ENCODE data around the gene ANKS1B.
"Not testable (repeated sequence)": the region's sequence is repeated elsewhere in the genome, so short reads cannot be mapped to it uniquely, and the experiment has no call there.

The ANKS1B gene

DNA sequence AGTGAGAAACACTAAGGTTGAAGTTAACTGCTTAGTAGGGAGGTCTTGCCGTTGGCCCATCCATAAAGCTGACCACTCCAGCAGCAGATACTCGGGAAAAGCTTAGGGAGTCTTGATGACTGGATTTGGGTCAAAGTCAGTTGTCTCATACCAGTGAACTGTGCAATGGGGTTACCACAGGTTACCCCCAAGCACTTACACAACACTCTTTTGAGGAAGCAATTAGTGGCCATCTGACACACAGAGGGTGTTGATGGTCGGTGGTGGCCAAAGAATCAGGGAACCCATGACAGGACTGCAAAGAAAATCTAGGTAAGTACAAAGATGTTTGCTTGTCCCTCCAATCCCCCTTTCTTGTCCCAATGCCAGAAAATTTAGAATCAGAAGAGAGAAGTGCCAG lies 929.4 kb downstream of the ANKS1B start:
- DNase-seq (ENCODE audit: low read depth): no peak

DNA sequence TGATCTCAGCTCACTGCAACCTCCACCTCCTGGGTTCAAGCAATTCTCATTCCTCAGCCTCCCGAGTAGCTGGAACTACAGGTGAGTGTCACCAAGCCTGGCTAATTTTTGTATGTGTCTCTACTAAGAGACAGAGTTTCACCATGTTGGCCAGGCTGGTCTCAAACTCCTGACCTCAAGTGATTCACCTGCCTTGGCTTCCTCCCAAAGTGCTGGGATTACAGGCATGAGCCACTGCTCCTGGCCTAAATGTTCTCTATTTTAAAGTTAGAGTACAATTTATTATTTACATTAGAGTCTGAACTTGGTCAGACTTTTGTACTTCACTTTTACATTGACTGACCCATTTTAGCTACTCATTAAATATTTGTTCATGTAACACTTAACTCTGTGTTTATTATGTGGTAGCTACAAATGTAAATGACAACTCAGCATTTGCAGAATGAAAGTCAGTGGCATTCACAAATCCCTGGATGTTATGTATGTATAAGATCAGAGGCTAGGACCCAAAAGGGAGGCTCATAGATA lies 930.1 kb downstream of the ANKS1B start:
- no peak for DNase-seq (ENCODE audit: low read depth)

DNA sequence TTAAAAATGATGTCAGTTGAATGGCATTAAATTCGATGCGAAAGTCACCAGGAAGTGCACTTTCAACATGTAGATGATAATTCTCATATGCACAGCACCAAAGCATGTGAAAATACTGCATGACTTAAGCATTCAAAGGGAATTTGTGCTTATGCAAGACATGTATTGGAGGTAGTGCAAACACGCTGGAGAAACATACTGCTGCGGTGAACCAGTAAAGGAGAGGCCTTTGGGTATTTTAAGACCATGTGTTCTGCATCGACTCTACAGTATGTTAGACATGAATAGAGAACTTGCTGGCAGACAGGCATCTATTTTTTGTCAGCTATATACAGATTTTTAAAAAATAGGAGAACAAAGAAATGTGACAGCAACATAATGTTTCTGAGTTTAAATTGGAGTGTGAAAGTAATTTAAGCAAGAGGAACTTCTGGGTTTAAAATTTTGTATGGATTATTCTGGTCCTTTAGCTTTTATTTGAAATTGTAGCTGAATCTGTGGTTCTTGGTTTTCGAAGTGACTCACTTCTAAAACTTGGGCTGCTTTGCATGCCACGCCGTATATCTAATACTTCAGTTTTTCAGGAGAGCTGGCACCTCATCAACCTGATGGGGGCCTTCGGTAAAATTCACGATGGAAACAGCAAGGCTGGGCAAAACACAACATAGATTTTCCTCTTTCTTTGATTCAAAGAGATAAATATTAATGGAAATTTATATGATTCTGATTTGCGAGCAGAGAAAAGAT lies 930.9 kb downstream of the ANKS1B start:
- DNase-seq (ENCODE audit: low read depth): no peak

DNA sequence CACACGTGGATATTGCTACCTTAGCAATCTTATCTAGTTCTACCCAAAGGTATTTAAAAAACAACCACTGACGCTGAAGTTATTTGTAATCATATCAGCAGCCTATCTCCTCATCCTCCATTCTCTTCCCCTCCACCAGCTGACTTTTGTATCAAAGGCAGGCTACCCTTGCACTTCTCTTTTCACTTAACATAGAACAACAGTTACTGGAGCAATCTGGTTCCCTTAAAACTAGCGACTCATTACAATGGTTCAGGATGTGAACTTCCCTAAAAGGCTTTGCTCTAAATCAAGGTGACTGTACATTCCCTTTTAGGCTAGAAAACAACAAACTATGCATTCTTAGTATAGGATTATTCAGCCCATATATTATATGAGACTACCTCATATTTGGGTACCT lies 935.0 kb downstream of the ANKS1B start:
- DNase-seq (ENCODE audit: low read depth): no peak

DNA sequence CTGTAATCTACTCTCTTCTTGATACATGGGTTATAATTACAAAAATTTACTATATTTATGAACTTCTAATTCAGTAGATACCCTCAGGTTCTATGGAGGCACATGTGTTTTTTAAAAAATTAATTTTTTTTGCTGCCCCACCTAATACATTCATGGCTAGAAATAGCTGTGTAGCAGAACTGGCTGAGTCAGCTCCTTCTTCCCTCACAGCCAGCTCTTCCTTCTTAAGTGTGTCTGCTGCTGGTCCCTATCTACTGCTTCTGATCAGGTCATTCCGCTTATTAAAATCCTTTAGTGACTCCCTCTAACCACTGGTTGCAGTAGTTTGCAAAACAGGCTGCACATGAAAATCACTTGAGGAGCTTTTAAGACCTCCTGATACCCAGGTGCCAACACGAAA lies 939.6 kb downstream of the ANKS1B start:
- DNase-seq (ENCODE audit: low read depth): no peak

DNA sequence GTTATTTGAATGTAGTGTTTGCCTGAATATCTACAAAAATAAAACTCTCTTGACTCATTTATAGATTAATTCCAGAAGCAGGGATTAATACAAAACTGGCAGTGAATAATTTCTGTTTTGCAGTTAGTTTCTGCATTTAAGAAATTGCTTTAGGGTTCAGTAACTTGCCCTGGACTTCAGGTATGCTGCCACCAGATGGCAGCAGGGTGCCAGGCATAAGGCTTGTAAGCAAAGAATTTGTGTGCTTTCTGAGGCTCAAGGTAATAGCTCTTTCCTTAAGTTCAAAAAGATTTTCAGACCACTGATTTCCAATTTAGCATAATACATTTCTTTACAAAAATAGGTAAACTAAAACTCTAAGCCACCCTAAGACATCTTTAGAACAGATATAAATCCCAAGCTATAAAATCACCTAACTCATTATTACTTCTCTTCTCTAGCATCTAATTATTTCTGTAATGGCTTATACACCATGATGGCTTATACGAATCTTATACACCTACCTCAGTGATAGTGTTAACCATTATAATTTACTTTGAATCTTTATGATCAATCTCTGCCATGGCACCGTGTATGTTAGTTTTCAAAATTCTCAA lies 941.3 kb downstream of the ANKS1B start:
- no peak for DNase-seq (ENCODE audit: low read depth)

DNA sequence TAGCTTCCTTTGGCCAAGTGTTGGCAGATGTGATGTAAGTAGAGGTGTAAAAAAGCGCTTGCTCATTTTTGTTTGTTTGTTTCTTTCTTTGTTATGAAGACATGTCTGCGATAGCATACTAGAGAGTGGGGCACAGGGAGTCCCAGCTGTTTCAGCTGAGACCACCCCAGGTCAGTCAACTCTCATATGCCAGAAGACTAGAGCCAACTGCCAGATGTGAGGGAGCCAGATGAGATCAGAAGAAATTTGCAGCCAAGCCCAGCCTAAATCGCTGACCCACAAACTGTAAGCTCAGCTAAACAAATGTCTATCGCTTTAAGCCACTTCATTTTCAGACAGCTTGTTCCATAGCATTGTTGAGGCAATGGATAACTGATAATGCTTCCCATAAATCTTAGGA lies 942.5 kb downstream of the ANKS1B start:
- no peak for DNase-seq (ENCODE audit: low read depth)

DNA sequence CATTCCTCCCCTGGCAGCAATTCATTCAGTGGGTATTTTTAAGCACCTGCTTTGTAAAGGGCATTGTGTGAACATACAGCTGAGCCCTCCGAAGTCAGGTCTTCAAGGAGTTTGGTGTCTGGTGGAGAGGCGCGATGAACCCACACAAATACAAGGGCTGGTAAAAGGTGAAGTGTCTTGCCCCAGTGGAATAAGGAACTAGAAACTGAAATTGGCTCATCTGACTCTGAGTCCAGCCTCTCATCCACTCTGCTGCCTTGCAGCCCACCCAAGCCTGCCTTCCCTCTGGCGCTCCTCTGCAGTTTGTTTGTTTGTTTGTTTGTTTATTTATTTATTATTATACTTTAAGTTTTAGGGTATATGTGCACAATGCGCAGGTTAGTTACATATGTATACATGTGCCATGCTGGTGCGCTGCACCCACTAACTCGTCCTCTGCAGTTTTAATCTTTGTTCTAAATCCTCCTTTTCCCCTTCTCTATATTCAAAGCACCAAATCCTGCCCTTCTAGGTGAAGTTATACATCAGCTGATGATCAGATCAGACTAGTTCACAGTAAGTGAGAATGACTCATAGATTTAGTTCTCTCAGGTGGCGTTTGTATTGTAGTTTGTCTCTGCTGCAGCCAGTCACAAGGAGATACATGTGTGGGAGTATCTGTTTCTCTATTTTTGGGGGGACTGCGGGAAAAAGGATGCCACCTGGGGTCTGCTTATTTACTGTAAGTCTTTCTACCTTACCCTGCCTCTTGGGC lies 945.2 kb downstream of the ANKS1B start:
- DNase-seq (ENCODE audit: low read depth): no peak

DNA sequence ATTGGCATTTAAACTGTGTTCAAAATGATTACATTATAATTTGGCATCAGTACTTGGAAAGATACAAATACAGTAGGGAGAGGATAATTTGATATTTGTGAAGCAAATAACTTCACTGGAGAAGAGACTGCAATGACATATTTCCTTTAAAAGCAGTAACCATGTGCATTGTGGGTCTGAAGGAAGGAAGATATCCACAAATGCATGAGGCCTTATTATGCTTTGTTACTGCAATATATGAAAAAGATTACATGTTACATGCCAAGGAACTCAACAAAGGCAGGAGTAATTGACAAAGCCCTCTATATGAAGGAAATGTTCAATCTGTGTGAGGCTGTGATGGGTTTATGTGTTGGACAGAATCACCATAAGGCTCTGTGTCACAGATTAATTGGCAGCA lies 948.2 kb downstream of the ANKS1B start:
- DNase-seq (ENCODE audit: low read depth): no peak

DNA sequence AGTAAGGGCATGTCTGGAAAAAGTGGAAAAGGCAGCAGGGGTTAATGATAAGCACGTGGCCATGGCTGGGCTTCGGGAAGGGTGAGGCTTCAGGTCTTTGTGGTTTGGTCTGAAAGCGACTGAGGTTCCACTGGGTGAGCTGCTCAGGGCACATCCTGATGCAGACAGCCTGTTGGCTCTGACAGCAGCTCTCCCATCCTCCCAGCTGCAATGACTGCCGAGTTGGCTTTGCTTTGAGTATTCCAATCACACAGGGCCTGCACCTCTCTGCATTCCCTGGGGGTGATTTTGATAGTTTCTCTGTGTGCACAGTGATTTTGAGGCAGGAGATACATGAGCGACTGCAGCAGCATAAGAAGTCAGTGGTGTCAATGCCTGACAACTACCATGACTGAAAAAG lies 948.9 kb downstream of the ANKS1B start:
- no peak for DNase-seq (ENCODE audit: low read depth)

DNA sequence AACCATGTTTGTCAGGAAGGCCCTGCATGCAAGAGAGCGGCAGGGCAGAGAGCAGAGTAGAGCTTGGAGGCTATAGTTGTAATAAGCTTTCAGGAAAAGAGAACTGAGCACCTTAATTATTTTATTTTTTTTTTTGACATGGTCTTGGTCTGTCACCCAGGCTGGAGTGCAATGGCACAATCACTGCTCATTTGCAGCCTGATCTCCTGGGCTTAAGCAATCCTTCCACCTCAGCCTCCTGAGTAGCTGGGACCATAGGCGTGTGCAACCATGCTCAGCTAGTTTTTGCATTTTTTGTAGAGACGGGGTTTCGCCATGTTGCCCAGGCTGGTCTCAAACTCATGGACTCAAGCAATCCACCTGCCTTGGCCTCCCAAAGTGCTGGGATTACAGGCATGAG lies 950.5 kb downstream of the ANKS1B start:
- DNase-seq (ENCODE audit: low read depth): not testable (repeated sequence)

DNA sequence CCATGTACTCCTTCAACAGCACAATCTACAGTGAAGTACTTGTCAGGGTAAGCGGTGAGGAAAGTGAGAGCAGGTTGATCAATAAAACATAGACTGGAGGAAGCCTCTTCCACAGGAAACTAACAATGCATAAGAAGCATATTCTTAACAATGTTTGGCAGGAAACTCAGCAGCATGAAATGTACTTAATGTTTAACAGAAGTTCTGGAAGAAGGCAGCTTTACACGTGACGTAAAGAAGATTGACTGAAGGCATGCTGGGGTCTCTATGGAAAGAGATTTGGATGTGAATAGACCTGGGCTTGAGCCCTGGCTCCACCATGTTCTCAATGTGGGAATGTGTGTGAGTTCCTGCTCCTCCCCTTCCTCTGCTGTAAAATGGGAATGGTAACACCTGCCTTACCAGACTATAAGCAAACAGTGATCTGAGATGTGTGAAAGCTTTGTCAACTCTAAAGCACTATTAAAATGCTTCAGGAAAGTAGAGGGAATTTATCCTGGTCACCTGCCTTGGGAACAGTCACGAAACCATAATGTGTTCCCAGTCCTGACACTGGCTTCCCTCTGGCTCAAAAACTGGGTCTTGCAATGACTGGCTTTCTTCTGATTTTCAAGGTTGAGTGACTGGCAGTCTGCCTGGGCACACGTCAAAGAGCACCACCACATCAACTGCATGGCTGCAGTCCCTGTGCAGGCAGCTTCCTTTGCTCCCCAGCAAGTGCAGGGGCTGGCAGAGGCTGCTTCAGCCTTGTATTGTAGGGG lies 955.0 kb downstream of the ANKS1B start:
- no peak for DNase-seq (ENCODE audit: low read depth)

DNA sequence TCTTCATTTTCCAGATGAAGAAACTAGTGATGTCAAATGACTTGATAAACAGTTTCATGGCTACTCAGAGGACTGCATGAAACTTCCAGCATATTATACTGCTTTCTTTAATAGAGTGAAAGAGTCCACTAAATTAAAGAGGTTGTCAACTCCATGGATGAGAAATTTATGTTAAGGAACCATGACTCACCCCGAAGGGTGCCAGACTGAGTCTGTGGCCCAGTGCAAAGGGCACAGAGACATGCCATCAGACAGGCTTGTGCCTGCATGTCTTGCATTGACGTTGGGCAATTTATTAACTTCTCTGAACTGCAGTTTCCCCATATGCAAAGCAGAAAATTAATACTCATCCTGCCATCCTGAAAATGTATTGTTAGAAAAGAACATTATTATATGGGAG lies 957.3 kb downstream of the ANKS1B start:
- DNase-seq (ENCODE audit: low read depth): no peak

DNA sequence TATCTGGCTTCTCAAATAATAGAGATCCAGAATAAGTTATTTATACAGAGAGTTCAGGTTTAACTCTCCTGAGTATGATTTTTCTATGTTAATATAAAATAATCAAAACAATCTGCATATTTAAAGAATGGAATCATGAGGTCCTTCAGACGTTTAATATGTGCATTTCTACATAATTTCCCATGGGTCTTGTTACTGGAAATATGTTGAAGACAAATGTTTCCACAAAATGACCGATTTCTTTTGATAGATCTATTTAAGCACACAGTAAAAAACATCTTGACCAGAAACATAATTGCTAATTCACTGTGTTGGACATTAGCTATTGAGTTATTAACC lies 957.7 kb downstream of the ANKS1B start:
- no peak for DNase-seq (ENCODE audit: low read depth)

DNA sequence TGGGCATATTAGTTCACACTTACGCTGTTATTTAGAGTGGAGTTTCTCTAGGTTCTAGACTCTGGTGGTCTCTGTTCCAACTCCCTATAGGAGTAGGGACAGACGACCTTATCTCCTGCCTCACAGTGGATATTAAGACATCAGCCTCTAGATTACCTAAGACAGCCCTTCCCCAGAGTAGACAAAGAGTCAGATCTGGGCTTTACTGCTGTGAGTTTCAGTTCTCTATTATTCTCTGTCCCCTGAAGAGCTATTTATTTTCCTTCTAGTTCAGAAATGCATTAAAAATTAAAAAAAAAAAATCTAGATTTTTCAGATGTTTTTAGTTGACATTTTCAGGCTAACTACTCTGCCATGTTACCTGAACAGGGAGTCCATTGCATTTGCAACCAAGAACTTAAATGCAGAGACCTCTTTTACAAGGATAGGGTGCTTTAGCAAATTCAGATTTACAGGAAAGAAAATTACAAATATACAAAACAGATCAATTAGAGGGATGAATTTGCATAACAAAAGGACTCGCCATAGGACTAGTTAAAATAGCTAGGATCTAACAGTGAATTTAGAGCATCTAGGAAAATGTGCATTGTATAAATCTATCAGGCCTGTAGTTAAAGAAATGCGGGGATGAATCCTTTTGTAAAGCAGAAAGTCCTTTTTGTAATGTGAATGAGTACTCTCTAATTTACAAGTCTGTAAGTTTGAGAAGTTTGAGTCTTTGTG lies 958.2 kb downstream of the ANKS1B start:
- no peak for DNase-seq (ENCODE audit: low read depth)

DNA sequence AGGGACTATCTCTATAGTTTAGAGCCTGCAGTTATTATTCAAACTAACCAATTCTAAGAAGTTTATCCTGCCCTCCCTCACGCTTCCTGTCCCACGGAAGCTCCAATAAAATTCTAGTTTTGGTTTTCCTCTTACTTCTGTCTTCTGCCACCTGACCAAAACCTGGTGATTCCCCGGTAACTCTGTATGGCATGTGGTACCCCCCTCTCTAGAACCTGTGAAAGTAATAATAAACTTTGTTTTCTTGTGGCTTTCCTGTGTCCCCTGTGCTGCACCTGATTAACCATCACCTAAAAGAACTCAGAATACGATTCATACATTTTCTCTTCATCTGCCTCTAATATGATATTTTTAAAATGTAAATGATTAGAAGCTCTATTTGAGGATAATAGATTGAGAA lies 959.9 kb downstream of the ANKS1B start:
- DNase-seq (ENCODE audit: low read depth): no peak

DNA sequence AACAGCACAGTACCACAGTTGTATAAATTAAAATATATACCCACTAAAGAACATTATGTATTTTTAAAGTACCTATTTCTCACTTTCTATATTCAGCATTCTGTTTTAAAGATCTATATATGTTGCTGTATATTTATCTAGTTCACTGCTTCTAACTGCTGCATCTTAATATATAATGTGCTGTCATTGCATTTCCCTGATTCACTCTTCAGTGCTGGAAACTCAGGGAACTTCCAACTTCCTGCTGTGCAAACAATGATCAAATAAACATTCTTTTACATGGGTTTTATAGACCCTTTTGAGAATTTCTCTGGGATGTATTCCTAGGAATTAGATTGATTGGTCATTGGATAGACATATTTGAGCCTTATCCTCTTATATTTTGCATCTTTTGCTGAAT lies 960.5 kb downstream of the ANKS1B start:
- DNase-seq (ENCODE audit: low read depth): no peak

DNA sequence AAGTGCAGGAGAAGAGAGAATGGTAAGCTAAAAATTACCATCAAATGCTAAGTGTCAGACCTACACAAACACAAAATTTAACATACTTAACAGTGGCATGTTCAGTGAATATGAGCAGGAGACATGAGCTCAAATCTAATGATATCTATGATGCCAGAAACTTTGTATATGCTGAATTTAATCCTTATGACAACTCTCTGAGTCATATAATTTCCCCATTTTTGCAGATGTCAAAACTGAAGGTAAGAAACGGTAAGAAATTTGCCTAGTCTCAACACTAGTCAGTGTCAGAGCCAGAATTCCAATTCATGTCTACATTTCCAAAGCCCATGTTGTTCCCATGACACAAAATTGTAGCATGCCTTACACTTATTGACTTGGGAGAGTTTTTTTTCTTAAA lies 963.9 kb downstream of the ANKS1B start:
- no peak for DNase-seq (ENCODE audit: low read depth)

DNA sequence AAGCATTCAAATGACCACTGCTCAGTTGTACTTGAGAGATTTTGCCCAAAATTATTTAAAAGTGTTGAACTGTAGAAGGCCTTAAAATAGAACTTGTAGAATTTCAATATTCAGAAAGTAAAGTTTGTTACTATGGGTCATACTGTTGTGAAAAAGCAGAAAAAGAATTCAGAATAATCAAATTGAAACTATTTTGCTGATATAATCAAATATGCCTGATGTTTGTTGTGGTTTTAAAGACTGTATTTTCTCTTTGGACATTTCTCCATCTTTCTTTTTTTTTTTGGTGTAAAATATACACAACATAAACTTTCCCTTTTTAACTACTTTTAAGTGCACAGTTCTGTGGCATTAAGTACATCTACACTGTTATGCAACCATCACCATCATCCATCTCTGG lies 964.9 kb downstream of the ANKS1B start:
- no peak for DNase-seq (ENCODE audit: low read depth)

DNA sequence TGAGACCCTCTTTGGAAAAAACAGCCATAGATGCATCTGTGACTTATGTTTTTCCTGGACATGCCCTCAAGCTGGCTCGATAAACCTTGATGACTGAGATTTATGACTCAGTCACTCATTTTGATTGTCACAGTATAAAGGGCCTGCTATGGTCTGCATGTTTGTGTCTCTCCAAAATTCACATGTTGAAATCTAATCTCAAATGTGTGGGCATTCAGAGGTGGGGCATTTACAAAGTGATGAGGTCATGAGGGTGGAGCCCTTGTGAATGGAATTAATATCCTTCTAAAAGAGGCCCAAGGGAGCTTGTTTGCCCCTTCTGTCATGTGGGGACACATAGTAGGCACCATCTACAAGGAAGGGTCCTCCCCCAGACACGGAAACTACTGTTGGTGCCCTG lies 966.8 kb downstream of the ANKS1B start:
- no peak for DNase-seq (ENCODE audit: low read depth)

DNA sequence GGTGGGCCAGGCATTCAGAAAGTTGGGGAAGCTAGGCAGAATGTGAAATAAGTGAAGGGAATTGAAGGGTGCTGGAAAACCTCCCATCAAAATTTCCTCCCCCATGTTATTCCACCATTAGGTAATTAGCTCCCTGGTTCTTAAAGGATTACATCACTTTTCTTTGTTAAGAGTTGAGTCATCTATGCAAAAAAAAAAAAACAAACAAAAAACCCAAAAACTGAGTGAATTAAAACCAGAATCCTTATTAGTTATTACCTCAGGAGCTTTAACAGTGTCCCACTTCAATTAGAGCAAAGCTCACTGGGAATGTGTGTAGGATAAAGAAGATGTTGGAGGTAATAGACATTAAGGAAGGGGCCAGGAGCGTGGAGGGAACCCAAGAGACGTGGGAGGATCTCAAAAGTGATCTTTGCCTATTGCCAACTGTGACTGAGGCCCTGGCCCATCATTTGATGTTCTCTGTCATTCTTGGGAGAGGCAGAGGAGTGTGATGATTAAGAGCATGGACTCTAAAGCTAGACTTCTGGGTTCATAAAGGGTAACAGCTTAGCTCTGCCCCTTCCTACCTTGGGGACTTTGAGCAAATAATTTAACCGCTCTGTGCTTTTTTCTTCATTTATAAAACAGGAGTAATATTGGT lies 975.0 kb downstream of the ANKS1B start:
- no peak for DNase-seq (ENCODE audit: low read depth)

Data from stimulated activated CD8-positive, alpha-beta memory T cell treated with anti-CD3 and anti-CD28 coated beads, Interleukin-15, amount 100 ng/mL, for 24 hours (primary cell).